ENCODE data around the gene GPATCH1.

GRCh38 chr19:33035461-33035860, 45.5 kb upstream of the GPATCH1 start:
- TF ChIP-seq CTCF (IDR thresholded peaks at IDR 0.05) (no peak), POLR2A (IDR thresholded peaks at IDR 0.05) (no peak)
